Measurements from ENCODE around the gene HPSE2.

- no peak for TF ChIP-seq CTCF (conservative IDR thresholded peaks at IDR 0.05)
- TF ChIP-seq EZH2 (IDR thresholded peaks at IDR 0.05; ENCODE audit: low read depth) = no peak
These were observed 264.2 kb downstream of the HPSE2 start for GRCh38 chr10:98971464-98971863.

Measured in PC-9 (cell line).